Measurements from ENCODE around the gene CFAP74. TPM values are rescaled to one million over a fixed set of nuclear protein-coding genes. Genes with fewer than 3 reads are reported as not detected.
A peak's percentile ranks its signal among the peaks of the same experiment; 100 is the strongest.

Gene CFAP74
- total RNA-seq, 1 donor from 2014 or later: 0.12 TPM

DNA sequence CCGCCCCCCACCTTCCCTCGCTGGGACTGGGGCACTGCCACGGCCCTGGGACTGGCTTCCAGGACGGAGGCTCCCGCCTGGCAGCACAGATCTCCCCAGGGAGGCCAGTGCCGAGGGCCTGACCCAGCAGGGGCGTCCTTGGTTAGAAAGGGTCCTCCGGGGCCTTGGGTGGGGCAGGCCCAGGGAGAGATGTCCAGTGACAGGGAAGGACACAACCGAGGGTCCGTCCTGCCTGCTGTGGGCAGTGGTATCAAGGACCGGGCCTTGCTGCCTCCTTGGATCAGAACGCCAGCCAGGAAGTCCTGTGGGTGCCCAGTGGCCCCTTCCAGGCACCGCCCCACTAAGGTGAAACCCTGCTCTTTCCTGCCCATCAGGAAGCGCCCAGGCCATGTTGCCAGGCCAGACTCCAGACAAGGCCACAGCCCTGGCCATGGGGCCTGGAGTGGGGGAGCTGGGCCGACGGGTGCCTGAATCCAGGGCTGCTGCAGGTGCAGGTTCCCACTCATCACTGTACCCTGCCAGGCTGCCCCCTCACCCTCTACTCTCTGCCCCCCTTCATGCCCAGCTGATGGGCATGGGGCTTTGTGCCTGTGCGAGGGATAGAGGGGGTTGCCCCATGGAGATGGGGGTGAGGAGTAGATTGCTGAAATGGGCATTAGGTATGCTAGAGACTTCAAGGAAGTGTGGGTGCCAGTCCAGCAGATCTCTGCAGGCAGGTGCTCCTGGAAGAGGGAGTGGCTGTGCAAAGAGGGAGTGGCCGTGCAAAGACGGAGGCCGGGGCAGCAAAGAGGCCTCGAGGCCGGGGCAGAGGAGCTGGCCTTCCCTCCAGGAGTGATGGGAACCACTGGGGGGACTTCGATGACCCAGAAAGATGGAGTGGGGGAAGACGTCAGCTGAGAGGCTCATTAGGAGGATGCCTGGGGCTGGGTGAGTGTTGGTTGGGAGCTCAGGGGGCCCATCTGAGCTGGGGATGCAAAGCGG, 44.5 kb upstream of the CFAP74 start:
- Mint-ChIP-seq H3K9me3 (no peaks in the 10 kb centered on the region), H3K27me3 (ENCODE audit: low read depth) (peaks cover 76% of the 10 kb centered on the region), H3K4me1 (peaks cover 13% of the 10 kb centered on the region), H3K4me3 (peak overlapping the region; percentile 52), H3K36me3 (ENCODE audit: low read depth) (no peaks in the 10 kb centered on the region), H3K27ac (ENCODE audit: unreplicated experiment) (no peak overlapping the region)
- TF ChIP-seq CTCF (conservative IDR thresholded peaks at IDR 0.05): no peak
- no peak for DNase-seq (ENCODE audit: low read depth, low spot score)

DNA sequence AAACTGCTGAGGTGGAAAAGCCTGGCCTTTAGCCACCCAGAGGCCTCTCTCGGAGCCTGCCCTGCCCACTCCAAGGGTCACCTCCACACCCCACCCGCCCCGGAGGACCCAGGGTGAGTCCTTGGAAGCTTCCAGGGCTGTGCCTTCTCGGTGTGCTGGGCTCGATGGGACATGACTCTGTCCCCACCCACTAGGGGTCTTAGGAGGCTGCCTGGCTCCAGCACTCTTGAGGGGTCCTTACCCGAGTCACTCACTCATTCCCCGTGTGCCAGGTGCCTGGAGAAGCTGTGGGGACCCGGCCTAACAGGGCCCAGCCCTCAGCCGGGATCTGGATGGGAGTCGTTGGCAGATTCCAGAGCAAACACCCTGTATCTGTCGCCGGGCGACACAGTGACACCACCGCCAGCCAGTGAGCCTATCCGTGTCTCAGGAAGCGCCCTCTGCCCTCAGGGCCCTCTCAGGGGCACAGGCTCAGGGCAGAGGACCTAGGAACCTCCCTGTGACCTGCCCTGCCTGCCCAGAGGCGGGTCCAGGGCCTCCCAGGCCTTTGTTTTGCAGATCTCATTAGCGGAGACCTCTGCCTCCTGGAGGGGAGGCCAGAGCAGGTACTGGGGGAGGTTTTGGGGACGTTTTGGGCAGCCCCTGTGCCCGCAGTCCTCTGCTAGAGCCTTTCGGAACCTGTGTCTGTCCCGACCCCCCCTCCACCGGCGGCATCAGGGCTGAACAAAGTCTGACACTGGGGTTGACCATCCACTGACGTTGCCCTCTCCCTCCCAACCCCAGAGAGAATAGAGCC, 43.6 kb upstream of the CFAP74 start:
- no peak for DNase-seq (ENCODE audit: low read depth, low spot score)
- Mint-ChIP-seq H3K9me3 (no peaks in the 10 kb centered on the region), H3K27ac (ENCODE audit: unreplicated experiment) (no peak overlapping the region), H3K27me3 (ENCODE audit: low read depth) (peaks cover 68% of the 10 kb centered on the region), H3K4me1 (peaks cover 13% of the 10 kb centered on the region), H3K36me3 (ENCODE audit: low read depth) (no peaks in the 10 kb centered on the region), H3K4me3 (peak overlapping the region; percentile 49)
- TF ChIP-seq CTCF (conservative IDR thresholded peaks at IDR 0.05): no peak

DNA sequence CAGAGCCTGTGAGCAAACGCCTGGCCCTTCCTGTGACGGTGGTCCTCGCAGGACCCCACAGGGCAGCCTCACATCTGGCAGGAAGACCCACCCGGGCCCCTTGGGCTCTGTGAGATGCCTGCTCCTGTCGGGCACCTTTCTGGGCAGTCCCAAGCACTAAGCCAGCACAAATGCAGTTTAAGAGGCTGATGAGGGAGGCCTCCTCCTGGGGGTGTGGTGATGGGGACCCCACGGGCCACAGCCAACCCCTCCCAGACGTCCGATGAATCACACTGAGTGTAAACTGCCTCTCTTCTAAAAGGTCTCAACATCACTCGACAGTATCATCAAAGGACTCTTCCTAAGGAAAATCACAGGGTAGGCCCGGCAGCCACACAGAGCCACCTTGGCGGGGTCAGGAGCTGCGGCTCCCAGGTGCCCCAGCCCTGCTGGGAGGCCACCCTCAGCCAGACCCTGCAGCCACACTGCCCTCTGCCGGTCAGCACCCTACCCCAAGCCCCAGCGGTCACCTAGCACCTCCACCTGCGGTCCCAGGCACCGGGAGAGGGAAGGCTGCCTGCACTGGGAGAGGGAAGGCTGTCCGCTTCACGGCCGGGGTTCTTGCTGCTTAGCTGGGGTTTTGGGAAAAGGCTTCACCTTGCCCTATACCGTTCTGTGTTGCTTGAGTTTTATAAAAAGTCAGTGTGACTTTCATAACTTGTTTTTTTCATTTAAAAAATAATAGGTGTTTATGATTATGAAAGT, 42.8 kb upstream of the CFAP74 start:
- DNase-seq (ENCODE audit: low read depth, low spot score): peak; percentile 53
- Mint-ChIP-seq H3K9me3 (no peaks in the 10 kb centered on the region), H3K36me3 (ENCODE audit: low read depth) (no peaks in the 10 kb centered on the region), H3K27ac (ENCODE audit: unreplicated experiment) (no peak overlapping the region), H3K4me3 (no peak overlapping the region), H3K27me3 (ENCODE audit: low read depth) (peaks cover 60% of the 10 kb centered on the region), H3K4me1 (peaks cover 13% of the 10 kb centered on the region)
- peak; percentile 76 for TF ChIP-seq CTCF (conservative IDR thresholded peaks at IDR 0.05)

GRCh38 chr1:2045468-2046173, 42.0 kb upstream of the CFAP74 start:
- TF ChIP-seq CTCF (conservative IDR thresholded peaks at IDR 0.05): no peak
- no peaks in the 10 kb centered on the region for H3K36me3 Mint-ChIP-seq (ENCODE audit: low read depth)
- no peak for DNase-seq (ENCODE audit: low read depth, low spot score)
- peak overlapping the region; percentile 27 for H3K4me3 Mint-ChIP-seq
- H3K4me1 Mint-ChIP-seq: peaks cover 13% of the 10 kb centered on the region
- H3K27ac Mint-ChIP-seq (ENCODE audit: unreplicated experiment): peak overlapping the region; percentile 54
- peaks cover 53% of the 10 kb centered on the region for H3K27me3 Mint-ChIP-seq (ENCODE audit: low read depth)
- H3K9me3 Mint-ChIP-seq: no peaks in the 10 kb centered on the region
